ENCODE measurements around the gene GTSF1L.
A peak's percentile ranks its signal among the peaks of the same experiment; 100 is the strongest.

Gene GTSF1L

DNA sequence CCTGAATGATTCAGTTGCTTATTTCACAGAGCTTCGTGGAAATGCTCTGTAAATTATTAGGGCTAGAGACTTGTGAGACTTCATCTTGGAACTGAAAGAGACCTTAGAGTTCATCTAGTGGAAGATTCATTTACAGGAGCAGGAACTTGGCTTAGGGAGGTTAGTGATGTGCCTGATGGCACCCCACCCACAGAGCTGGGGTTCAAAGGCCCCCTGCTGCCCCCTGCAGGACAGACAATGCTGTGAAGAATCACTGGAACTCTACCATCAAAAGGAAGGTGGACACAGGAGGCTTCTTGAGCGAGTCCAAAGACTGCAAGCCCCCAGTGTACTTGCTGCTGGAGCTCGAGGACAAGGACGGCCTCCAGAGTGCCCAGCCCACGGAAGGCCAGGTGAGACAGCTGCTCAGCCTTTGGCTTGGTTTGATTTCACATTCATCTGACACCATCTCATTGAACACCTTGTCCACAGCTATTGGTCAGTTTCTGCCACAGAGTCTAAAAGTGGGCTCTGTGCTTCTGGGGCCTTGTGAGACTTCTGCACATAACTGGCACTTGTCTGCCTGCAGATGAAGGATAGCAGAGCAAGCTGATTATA, 34.8 kb downstream of the GTSF1L start:
- DNase-seq (ENCODE audit: low read depth), result peak; percentile 50
- H3K4me3 ChIP-seq (ENCODE audit: low read length), result no peak overlapping the region
- TF ChIP-seq, protein P1, sequence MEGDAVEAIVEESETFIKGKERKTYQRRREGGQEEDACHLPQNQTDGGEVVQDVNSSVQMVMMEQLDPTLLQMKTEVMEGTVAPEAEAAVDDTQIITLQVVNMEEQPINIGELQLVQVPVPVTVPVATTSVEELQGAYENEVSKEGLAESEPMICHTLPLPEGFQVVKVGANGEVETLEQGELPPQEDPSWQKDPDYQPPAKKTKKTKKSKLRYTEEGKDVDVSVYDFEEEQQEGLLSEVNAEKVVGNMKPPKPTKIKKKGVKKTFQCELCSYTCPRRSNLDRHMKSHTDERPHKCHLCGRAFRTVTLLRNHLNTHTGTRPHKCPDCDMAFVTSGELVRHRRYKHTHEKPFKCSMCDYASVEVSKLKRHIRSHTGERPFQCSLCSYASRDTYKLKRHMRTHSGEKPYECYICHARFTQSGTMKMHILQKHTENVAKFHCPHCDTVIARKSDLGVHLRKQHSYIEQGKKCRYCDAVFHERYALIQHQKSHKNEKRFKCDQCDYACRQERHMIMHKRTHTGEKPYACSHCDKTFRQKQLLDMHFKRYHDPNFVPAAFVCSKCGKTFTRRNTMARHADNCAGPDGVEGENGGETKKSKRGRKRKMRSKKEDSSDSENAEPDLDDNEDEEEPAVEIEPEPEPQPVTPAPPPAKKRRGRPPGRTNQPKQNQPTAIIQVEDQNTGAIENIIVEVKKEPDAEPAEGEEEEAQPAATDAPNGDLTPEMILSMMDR (IDR thresholded peaks at IDR 0.05; ENCODE audit: insufficient read depth, low read depth, low read length, missing control alignments), result peak; percentile 54

DNA sequence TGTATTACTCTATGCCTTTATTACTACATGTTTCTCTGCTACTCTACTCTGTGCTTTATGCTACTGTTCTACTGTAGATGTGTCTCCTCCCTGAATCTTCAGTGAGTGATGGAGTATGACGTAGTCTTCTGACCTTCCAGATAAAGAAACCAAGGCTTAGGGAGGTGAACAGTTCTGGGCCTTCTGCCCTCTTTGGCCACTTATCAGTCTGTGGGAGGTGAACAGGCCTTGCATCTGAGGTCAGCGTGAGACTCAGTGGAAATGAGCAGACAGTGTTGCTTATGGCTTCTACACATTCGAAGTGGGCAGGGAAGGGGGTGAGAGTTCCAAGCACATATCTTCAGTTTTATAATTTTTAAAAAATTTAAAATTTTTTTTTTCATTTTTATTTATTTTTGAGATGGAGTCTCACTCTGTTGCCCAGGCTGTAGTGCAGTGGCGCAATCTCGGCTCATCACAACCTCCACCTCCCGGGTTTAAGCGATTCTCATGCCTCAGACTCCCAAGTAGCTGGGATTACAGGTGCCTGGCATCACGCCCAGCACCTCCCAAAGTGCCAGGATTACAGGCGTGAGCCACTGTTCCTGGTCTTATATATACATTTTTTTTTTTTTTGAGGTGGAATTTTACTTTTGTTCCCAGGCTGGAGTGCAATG, 35.7 kb downstream of the GTSF1L start:
- TF ChIP-seq, protein P1 (IDR thresholded peaks at IDR 0.05; ENCODE audit: insufficient read depth, low read depth, low read length, missing control alignments), result no peak
- H3K4me3 ChIP-seq (ENCODE audit: low read length), result no peak overlapping the region
- no peak for DNase-seq (ENCODE audit: low read depth)

DNA sequence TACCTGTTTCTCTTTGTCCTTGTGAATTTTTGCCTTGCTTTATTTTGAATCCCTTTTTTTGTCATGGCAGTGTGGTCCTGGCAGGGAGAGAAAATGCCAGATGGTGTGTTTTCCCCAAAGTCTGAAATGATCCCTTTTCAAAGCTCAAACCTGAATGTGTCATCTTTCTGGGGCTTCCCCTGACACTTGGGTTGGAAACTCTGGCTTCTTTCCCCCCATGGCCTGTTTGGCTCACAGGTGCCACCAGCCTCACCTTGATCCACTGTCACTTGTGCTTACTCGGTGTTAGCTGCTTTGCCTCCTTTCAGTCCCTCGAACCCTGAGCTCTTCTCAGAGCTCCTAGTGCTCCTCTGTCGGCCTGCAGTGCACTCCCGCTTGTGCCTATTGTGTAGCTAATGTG, 37.6 kb downstream of the GTSF1L start:
- DNase-seq (ENCODE audit: low read depth), result no peak
- TF ChIP-seq, protein P1 (IDR thresholded peaks at IDR 0.05; ENCODE audit: insufficient read depth, low read depth, low read length, missing control alignments), result no peak
- H3K4me3 ChIP-seq (ENCODE audit: low read length), result no peak overlapping the region

DNA sequence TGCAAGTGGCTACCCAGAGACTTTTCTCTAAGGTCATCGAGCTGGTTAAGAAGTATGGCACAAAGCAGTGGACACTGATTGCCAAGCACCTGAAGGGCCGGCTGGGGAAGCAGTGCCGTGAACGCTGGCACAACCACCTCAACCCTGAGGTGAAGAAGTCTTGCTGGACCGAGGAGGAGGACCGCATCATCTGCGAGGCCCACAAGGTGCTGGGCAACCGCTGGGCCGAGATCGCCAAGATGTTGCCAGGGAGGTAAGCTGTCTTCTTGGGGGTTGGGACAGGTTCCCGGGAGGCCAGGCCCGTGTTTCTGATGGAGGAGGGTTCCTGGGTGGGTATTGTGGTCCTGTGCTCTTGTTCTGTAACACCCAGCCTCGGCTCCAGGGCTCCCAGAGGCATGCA, 40.0 kb downstream of the GTSF1L start:
- no peak for DNase-seq (ENCODE audit: low read depth)
- TF ChIP-seq, protein P1 (IDR thresholded peaks at IDR 0.05; ENCODE audit: insufficient read depth, low read depth, low read length, missing control alignments), result no peak
- no peak overlapping the region for H3K4me3 ChIP-seq (ENCODE audit: low read length)

DNA sequence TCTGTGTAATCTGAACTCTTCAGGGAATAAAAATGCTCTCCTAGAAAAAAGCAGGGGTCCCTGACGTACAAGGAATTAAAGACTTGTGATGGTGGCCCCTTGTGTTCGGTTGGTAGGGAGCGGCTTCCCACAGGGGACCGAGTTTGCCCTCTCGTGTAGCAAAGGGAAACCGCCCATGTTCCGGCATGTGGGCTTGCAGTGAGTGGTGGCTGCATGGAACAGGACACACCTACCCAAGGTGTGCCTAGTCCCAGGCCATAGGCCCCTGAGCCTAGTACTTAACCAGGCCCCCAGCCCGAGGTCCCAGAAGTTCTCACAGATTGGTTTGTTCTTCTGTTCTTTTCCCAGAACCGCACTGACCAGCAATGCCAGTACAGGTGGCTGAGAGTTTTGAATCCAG, 44.4 kb downstream of the GTSF1L start:
- TF ChIP-seq, protein P1 (IDR thresholded peaks at IDR 0.05; ENCODE audit: insufficient read depth, low read depth, low read length, missing control alignments), result no peak
- DNase-seq (ENCODE audit: low read depth), result no peak
- no peak overlapping the region for H3K4me3 ChIP-seq (ENCODE audit: low read length)

DNA sequence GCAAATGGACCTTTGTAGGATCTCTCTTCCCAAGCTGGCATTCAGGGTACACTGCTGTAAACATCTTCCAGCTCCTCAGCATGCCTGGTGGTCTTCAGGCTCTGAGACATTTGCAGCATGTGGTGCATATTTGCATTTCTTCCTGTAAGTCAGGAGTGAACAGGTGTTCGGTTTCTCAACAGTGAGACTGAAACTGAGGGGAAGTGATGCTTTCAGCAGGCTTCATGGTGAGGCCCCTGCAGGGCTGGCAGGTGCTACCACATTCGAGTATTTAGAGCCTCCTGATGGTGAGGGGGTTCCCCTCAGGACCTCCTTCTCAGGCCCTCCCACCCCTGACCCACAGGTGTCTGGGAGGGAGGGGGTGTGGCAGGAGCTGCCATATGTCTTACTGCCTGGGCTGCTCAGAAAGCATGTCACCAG, 44.8 kb downstream of the GTSF1L start:
- no peak for DNase-seq (ENCODE audit: low read depth)
- TF ChIP-seq, protein P1 (IDR thresholded peaks at IDR 0.05; ENCODE audit: insufficient read depth, low read depth, low read length, missing control alignments), result no peak
- no peak overlapping the region for H3K4me3 ChIP-seq (ENCODE audit: low read length)

DNA sequence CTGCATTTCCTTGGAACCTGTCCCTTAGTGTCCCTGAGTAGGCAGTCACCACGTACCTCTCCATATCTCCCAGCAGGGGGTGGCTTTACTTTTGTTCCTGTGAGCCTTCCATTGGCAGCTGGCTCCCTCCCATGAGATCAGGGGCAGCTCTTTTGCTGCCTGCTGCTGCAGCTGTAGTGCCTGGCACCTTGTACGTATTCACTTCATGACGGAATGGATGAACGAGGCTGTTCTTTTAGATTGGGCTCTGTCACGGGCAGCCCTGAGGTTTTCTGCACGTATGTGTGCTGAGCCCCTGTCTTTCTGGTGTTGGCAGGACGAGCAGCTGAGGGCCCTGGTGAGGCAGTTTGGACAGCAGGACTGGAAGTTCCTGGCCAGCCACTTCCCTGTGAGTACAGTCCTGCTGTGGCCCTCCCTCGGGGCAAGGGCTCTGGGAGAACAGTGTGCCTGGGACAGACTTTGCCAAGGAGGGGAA, 45.3 kb downstream of the GTSF1L start:
- TF ChIP-seq, protein P1 (IDR thresholded peaks at IDR 0.05; ENCODE audit: insufficient read depth, low read depth, low read length, missing control alignments), result no peak
- DNase-seq (ENCODE audit: low read depth), result no peak
- no peak overlapping the region for H3K4me3 ChIP-seq (ENCODE audit: low read length)

Data from epithelial cell of esophagus (primary cell).